Liver (tissue), 9 donors: Measurements from ENCODE around the gene ADGRA1. TPM values are rescaled to one million over a fixed set of nuclear protein-coding genes. Genes with fewer than 3 reads are reported as not detected.

Source experiments
- DNase-seq: peaks from one replicate; pipeline ENCODE4 v3.0.0-alpha.2; 2017; ENCODE audit warnings: low spot score
- H3K27ac ChIP-seq, 2 donors: one replicate each; pipeline ENCODE4 v1.7.0; 2013; ENCODE audit warnings: inconsistent platforms in 2 of 2, low read length in 2 of 2, control low read depth in 1 of 2, low read depth in 1 of 2, mild to moderate bottlenecking in 1 of 2
- H3K27me3 ChIP-seq, 4 donors: one replicate each; pipeline versions ENCODE4 v1.6.1 to v1.7.0; 2013; ENCODE audit warnings: low read length in 3 of 4, inconsistent platforms in 1 of 4, mild to moderate bottlenecking in 1 of 4, moderate library complexity in 1 of 4; ENCODE audit not compliant: control insufficient read depth in 4 of 4, insufficient read depth in 4 of 4
- H3K36me3 ChIP-seq, 4 donors: one replicate each; pipeline versions ENCODE4 v1.6.1 to v1.7.0; 2013; ENCODE audit warnings: low read length in 3 of 4, mild to moderate bottlenecking in 3 of 4, low read depth in 1 of 4, moderate library complexity in 1 of 4; ENCODE audit not compliant: control insufficient read depth in 4 of 4, insufficient read depth in 3 of 4
- H3K4me1 ChIP-seq, 4 donors: one replicate each; pipeline versions ENCODE4 v1.6.1 to v1.7.0; 2013; ENCODE audit warnings: low read length in 3 of 4, mild to moderate bottlenecking in 3 of 4, moderate library complexity in 1 of 4; ENCODE audit not compliant: control insufficient read depth in 4 of 4, insufficient read depth in 4 of 4
- H3K4me3 ChIP-seq, 3 donors: one replicate each; pipeline versions ENCODE4 v1.6.1 to v1.7.0; 2013; ENCODE audit warnings: low read length in 3 of 3, control low read depth in 1 of 3, low read depth in 1 of 3, mild to moderate bottlenecking in 1 of 3
- H3K9ac ChIP-seq, 2 donors: one replicate each; pipeline ENCODE4 v1.7.0; 2013; ENCODE audit warnings: low read length in 2 of 2, mild to moderate bottlenecking in 2 of 2, moderate library complexity in 2 of 2, control low read depth in 1 of 2, low read depth in 1 of 2
- H3K9me3 ChIP-seq, 4 donors: one replicate each; pipeline versions ENCODE4 v1.6.1 to v1.7.0; 2013; ENCODE audit warnings: low read length in 3 of 4; ENCODE audit not compliant: control insufficient read depth in 4 of 4
- EGR1 ChIP-seq, 2 donors: IDR thresholded peaks; 2 replicates each; pipeline ENCODE4 v1.6.1; 2016 to 2018; ENCODE audit warnings: antibody characterized with exemption in 2 of 2, low read depth in 2 of 2
- FOXA1 ChIP-seq: IDR thresholded peaks from 2 replicates; pipeline ENCODE4 v1.6.1; 2016; ENCODE audit warnings: antibody characterized with exemption
- FOXA2 ChIP-seq: IDR thresholded peaks from 2 replicates; pipeline ENCODE4 v1.6.1; 2016; ENCODE audit warnings: antibody characterized with exemption
- GABPA ChIP-seq, 2 donors: IDR thresholded peaks in 1 of 2; conservative IDR thresholded peaks in 1 of 2; 2 replicates each; pipeline ENCODE4 v1.6.1; 2016; ENCODE audit warnings: antibody characterized with exemption in 2 of 2, mild to moderate bottlenecking in 1 of 2, moderate library complexity in 1 of 2
- HNF4A ChIP-seq, 2 donors: conservative IDR thresholded peaks; 2 replicates each; pipeline ENCODE4 v1.6.1; 2016; ENCODE audit warnings: antibody characterized with exemption in 2 of 2, mild to moderate bottlenecking in 2 of 2
- HNF4G ChIP-seq: IDR thresholded peaks from 2 replicates; pipeline ENCODE4 v1.6.1; 2016; ENCODE audit warnings: antibody characterized with exemption
- JUND ChIP-seq, 2 donors: IDR thresholded peaks; 2 replicates each; pipeline ENCODE4 v1.6.1; 2016; ENCODE audit warnings: antibody characterized with exemption in 2 of 2
- NR2F2 ChIP-seq: IDR thresholded peaks from 2 replicates; pipeline ENCODE4 v1.6.1; 2016; ENCODE audit warnings: antibody characterized with exemption
- RAD21 ChIP-seq, 2 donors: IDR thresholded peaks; 2 replicates each; pipeline ENCODE4 v1.6.1; 2016; ENCODE audit warnings: antibody characterized with exemption in 2 of 2, mild to moderate bottlenecking in 2 of 2
- REST ChIP-seq: IDR thresholded peaks from 2 replicates; pipeline ENCODE4 v1.6.1; 2016; ENCODE audit warnings: antibody characterized with exemption, mild to moderate bottlenecking
- RXRA ChIP-seq, 2 donors: IDR thresholded peaks; 2 replicates each; pipeline ENCODE4 v1.6.1; 2017 to 2018; ENCODE audit warnings: antibody characterized with exemption in 2 of 2, mild to moderate bottlenecking in 1 of 2
- SP1 ChIP-seq: IDR thresholded peaks from 2 replicates; pipeline ENCODE4 v1.6.1; 2018; ENCODE audit warnings: antibody characterized with exemption, mild to moderate bottlenecking
- TAF1 ChIP-seq: conservative IDR thresholded peaks from 2 replicates; pipeline ENCODE4 v1.6.1; 2016; ENCODE audit warnings: antibody characterized with exemption, mild to moderate bottlenecking
- YY1 ChIP-seq: IDR thresholded peaks from 2 replicates; pipeline ENCODE4 v1.6.1; 2016; ENCODE audit warnings: antibody characterized with exemption, mild to moderate bottlenecking
- ZBTB33 ChIP-seq: IDR thresholded peaks from 2 replicates; pipeline ENCODE4 v1.6.1; 2016; ENCODE audit warnings: antibody characterized with exemption
- WGBS: extraction: QIAGEN DNeasy Blood & Tissue Kit; methylation state at CpG from one replicate; pipeline ENCODE4 v1.1.7; 2013; 5-methylcytosine and 5-hydroxymethylcytosine counted together
- polyA plus RNA-seq, 2 donors: library from polyadenylated mRNA; stranded (reverse) in 1 of 2; unstranded in 1 of 2; fragments of 200-250 nt in 1 of 2; fragments of >200 nt in 1 of 2; fragmentation: Nextera tagmentation in 1 of 2; extraction: Ambion mirVana in 1 of 2; gene quantifications; one replicate each; pipeline versions ENCODE4 v1.2.1 to v1.2.3, GENCODE V29; 2013 to 2015
- total RNA-seq, 2 donors: library from RNA; depleted of rRNA; stranded (reverse); fragments of >200 nt; gene quantifications; one replicate each; pipeline ENCODE4 v1.2.3, GENCODE V29; 2014
- TF ChIP-seq, protein P1 (sequence below): IDR thresholded peaks from 2 replicates; pipeline ENCODE4 v1.6.1; 2016; ENCODE audit warnings: antibody characterized with exemption
- TF ChIP-seq, protein P2 (sequence below): IDR thresholded peaks from 2 replicates; pipeline ENCODE4 v1.6.1; 2016; ENCODE audit warnings: antibody characterized with exemption
- TF ChIP-seq, protein P3 (sequence below): fragments of 150-350 bp; IDR thresholded peaks from 2 replicates; pipeline ENCODE4 v1.5.1; 2017; ENCODE audit warnings: improper control_type of control experiment, low read depth, low read length; ENCODE audit not compliant: missing input control
- donor health status: healthy.
- donor health status: healthy.
- donor health status: healthy.
- donor health status: healthy.
- donor health status: healthy.

The ADGRA1 gene
- total and polyA plus RNA-seq, 4 donors, result 0.08 to 0.70 (median 0.12) TPM; not detected in 1

DNA sequence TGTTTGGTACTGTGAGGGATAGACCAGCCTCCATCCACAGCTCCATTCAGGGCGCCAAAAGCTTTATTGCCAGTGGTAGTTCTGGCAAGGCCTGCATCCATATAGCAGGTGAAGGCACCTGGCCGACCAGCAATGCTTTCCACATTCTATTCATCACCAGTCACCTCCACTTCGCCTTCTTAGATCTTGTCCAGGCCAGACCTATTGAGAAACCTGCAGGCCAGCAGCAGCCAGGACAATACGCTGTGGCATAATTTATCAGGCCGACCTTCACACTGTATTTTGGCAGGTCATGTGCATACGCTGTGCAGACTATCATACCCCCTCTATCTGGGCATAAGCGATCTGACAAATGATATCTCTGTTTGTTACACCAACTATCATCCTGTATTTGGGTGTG lies 57.0 kb downstream of the ADGRA1 start (continued):
- TF ChIP-seq, protein P1, sequence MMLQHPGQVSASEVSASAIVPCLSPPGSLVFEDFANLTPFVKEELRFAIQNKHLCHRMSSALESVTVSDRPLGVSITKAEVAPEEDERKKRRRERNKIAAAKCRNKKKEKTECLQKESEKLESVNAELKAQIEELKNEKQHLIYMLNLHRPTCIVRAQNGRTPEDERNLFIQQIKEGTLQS, result no peak
- TF ChIP-seq RAD21 (IDR thresholded peaks at IDR 0.05) (no peak), HNF4G (no peak), NR2F2 (no peak), GABPA (IDR thresholded peaks at IDR 0.05 in 1 of 2, conservative IDR thresholded peaks at IDR 0.05 in 1 of 2) (no peak), ZBTB33 (no peak), EGR1 (IDR thresholded peaks at IDR 0.05; ENCODE audit: low read depth in 2 of 2) (no peak), YY1 (no peak), FOXA2 (no peak), SP1 (no peak), FOXA1 (no peak)

DNA sequence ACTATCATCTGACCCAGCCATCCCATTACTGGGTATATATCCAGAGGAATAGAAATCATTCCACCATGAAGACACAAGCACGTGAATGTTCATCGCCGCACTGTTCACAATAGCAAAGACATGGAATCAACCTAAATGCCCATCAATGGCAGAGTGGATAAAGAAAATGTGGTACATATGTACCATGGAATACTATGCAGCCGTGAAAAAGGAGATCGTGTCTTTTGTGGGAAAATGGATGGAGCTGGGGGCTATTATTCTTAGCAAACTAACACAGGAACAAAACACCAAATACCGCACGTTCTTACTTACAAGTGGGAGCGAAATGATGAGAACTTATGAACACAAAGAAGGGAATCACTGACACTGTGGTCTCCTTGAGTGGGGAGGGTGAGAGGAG lies 62.5 kb downstream of the ADGRA1 start:
- H3K4me3 ChIP-seq, result no peak overlapping the region
- peaks cover 0 to 9% (median 0%) of the 10 kb centered on the region in 4 donors for H3K27me3 ChIP-seq
- no peak for TF ChIP-seq HNF4A (conservative IDR thresholded peaks at IDR 0.05)
- TF ChIP-seq, protein P1, result no peak
- TF ChIP-seq FOXA2, result no peak
- TF ChIP-seq NR2F2, result no peak
- TF ChIP-seq HNF4G, result no peak
- no peaks in the 10 kb centered on the region for H3K4me1 ChIP-seq
- DNase-seq, result no peak
- no peak overlapping the region for H3K9ac ChIP-seq
- H3K9me3 ChIP-seq, result peaks cover 0 to 11% (median under 1%) of the 10 kb centered on the region in 4 donors
- WGBS, result 92% methylated on average over 8 of the region's 8 CpGs
- H3K36me3 ChIP-seq, result peaks cover 0 to 2% (median 0%) of the 10 kb centered on the region in 4 donors
- H3K27ac ChIP-seq, result no peak overlapping the region

DNA sequence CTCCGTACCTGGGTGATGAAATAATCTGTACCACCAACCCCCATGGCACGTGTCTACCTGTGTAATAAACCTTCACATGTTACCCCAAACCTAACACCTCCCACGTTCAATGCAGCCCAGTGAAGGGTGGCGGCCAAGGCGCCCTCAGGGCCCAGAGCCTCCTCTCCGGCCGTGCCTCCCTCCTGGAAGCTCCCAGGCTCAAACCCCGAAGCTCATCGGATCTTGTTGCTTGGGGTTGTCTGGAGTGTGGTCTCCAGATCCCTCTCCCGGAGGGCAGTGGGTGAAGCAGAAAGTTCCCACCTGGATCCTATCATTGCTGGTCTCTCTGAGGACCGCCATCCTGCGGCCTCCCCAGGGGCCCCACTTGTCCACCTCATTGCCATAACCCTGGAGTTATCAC lies 62.9 kb downstream of the ADGRA1 start:
- no peak for DNase-seq
- no peak overlapping the region for H3K4me3 ChIP-seq
- peaks cover 0 to 11% (median under 1%) of the 10 kb centered on the region in 4 donors for H3K9me3 ChIP-seq
- H3K9ac ChIP-seq, result no peak overlapping the region
- H3K36me3 ChIP-seq, result peaks cover 0 to 2% (median 0%) of the 10 kb centered on the region in 4 donors
- no peaks in the 10 kb centered on the region for H3K4me1 ChIP-seq
- no peak overlapping the region for H3K27ac ChIP-seq
- peaks cover 0 to 9% (median 0%) of the 10 kb centered on the region in 4 donors for H3K27me3 ChIP-seq
- TF ChIP-seq, protein P1, result no peak
- no peak for TF ChIP-seq SP1
- no peak for TF ChIP-seq FOXA1
- no peak for TF ChIP-seq EGR1 (IDR thresholded peaks at IDR 0.05; ENCODE audit: low read depth in 2 of 2)
- no peak for TF ChIP-seq RAD21 (IDR thresholded peaks at IDR 0.05)
- no peak for TF ChIP-seq GABPA (IDR thresholded peaks at IDR 0.05 in 1 of 2, conservative IDR thresholded peaks at IDR 0.05 in 1 of 2)
- no peak for TF ChIP-seq FOXA2
- no peak for TF ChIP-seq REST
- TF ChIP-seq RXRA (IDR thresholded peaks at IDR 0.05), result no peak
- TF ChIP-seq HNF4A (conservative IDR thresholded peaks at IDR 0.05), result no peak
- TF ChIP-seq, protein P2, sequence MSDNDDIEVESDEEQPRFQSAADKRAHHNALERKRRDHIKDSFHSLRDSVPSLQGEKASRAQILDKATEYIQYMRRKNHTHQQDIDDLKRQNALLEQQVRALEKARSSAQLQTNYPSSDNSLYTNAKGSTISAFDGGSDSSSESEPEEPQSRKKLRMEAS, result no peak
- no peak for TF ChIP-seq TAF1
- TF ChIP-seq JUND (IDR thresholded peaks at IDR 0.05), result no peak
- no peak for TF ChIP-seq ZBTB33
- no peak for TF ChIP-seq HNF4G
- no peak for TF ChIP-seq YY1
- TF ChIP-seq, protein P3, sequence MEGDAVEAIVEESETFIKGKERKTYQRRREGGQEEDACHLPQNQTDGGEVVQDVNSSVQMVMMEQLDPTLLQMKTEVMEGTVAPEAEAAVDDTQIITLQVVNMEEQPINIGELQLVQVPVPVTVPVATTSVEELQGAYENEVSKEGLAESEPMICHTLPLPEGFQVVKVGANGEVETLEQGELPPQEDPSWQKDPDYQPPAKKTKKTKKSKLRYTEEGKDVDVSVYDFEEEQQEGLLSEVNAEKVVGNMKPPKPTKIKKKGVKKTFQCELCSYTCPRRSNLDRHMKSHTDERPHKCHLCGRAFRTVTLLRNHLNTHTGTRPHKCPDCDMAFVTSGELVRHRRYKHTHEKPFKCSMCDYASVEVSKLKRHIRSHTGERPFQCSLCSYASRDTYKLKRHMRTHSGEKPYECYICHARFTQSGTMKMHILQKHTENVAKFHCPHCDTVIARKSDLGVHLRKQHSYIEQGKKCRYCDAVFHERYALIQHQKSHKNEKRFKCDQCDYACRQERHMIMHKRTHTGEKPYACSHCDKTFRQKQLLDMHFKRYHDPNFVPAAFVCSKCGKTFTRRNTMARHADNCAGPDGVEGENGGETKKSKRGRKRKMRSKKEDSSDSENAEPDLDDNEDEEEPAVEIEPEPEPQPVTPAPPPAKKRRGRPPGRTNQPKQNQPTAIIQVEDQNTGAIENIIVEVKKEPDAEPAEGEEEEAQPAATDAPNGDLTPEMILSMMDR, result no peak
- TF ChIP-seq NR2F2, result no peak
- WGBS, result 87% methylated on average over 12 of the region's 12 CpGs
